ENCODE data around the gene COL5A1. TPM values are rescaled to one million over a fixed set of nuclear protein-coding genes. Genes with fewer than 3 reads are reported as not detected.

Gene COL5A1
- polyA plus RNA-seq, 1 donor (not counting 4 experiments of a cell fraction or from before 2014, with no cell fraction given): 3.1 TPM

DNA sequence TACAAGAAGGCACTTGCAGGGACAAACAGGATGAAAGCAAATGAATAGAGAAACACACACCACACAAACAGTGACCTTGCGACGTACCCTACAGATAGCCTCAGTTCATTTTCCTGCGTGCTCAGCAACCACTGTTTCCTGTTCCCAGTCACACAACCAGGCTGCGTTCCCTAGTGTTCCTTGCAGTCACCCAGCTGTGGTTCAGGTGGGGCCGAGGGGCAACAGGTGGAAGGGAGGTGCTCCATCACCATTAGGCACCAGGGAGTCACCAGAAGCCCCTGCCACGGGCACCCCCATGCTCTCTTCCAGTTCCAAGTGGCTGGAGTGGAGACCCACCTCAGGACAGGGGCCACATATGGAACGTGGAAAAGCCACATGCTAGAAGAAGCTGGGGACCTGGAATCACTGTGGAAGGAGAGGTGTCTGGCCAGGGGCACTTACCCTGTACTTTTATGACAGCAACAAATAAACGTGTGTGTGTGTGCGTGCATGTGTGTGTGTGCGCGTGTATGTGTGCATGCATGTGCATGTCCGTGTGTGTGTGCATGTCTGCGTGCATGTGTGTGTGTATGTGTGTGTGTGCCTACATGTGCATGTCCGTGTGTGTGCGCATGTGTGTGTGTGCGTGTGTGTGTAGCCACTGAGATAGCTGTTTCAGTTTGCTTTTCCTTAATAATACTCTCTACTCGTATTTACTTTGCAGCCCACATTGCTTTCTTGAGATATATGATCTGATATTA lies 220.2 kb downstream of the COL5A1 start:
- H3K36me3 ChIP-seq (ENCODE audit: control insufficient read depth in 2 of 2, extremely low read depth in 1 of 2, insufficient read depth in 2 of 2, low read length in 2 of 2): no peaks in the 10 kb centered on the region
- H3K4me1 ChIP-seq (ENCODE audit: control insufficient read depth, extremely low read depth, insufficient read depth, low read length): peaks cover 11% of the 10 kb centered on the region
- dilution Hi-C loops (cut with MboI; ENCODE audit: extremely low pct_ligation_motif_present, low sequenced_read_pairs): no loop called here
- peaks cover 3% of the 10 kb centered on the region for H3K9me3 ChIP-seq (ENCODE audit: control insufficient read depth, low read depth, low read length)
- no peaks in the 10 kb centered on the region for H3K9me1 ChIP-seq (ENCODE audit: control insufficient read depth, extremely low read depth, insufficient read depth, low read length)
- H4K20me1 ChIP-seq (ENCODE audit: control insufficient read depth, extremely low read depth, insufficient read depth, low read length): no peaks in the 10 kb centered on the region
- H3K27me3 ChIP-seq (ENCODE audit: control insufficient read depth, extremely low read depth, insufficient read depth, low read length): no peaks in the 10 kb centered on the region
- H2AFZ ChIP-seq (ENCODE audit: control insufficient read depth, low read length): no peak overlapping the region
- no peak overlapping the region for H3K9ac ChIP-seq (ENCODE audit: control insufficient read depth, extremely low read depth, insufficient read depth, low read length)
- TF ChIP-seq EZH2 (IDR thresholded peaks at IDR 0.05; ENCODE audit: low read length): no peak
- TF ChIP-seq, protein P1, sequence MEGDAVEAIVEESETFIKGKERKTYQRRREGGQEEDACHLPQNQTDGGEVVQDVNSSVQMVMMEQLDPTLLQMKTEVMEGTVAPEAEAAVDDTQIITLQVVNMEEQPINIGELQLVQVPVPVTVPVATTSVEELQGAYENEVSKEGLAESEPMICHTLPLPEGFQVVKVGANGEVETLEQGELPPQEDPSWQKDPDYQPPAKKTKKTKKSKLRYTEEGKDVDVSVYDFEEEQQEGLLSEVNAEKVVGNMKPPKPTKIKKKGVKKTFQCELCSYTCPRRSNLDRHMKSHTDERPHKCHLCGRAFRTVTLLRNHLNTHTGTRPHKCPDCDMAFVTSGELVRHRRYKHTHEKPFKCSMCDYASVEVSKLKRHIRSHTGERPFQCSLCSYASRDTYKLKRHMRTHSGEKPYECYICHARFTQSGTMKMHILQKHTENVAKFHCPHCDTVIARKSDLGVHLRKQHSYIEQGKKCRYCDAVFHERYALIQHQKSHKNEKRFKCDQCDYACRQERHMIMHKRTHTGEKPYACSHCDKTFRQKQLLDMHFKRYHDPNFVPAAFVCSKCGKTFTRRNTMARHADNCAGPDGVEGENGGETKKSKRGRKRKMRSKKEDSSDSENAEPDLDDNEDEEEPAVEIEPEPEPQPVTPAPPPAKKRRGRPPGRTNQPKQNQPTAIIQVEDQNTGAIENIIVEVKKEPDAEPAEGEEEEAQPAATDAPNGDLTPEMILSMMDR (optimal IDR thresholded peaks at IDR 0.05 in 1 of 3, IDR thresholded peaks at IDR 0.05 in 1 of 3, conservative IDR thresholded peaks at IDR 0.05 in 1 of 3; ENCODE audit: extremely low read depth in 1 of 3, insufficient read depth in 2 of 3, low read length in 3 of 3): no peak
- FAIRE-seq (no peak), DNase-seq (ENCODE audit: low read depth, low spot score) (no peak)
- no peak overlapping the region for H3K27ac ChIP-seq (ENCODE audit: control insufficient read depth, insufficient read depth, low read length)
- H3K4me3 ChIP-seq (ENCODE audit: control insufficient read depth in 2 of 3, extremely low read depth in 1 of 3, insufficient read depth in 2 of 3, low read depth in 1 of 3, low read length in 3 of 3): no peak overlapping the region
- no peak overlapping the region for H3K4me2 ChIP-seq (ENCODE audit: control insufficient read depth, extremely low read depth, insufficient read depth, low read depth, low read length)
- no peaks in the 10 kb centered on the region for H3K79me2 ChIP-seq (ENCODE audit: control insufficient read depth, insufficient read depth, low read length)

DNA sequence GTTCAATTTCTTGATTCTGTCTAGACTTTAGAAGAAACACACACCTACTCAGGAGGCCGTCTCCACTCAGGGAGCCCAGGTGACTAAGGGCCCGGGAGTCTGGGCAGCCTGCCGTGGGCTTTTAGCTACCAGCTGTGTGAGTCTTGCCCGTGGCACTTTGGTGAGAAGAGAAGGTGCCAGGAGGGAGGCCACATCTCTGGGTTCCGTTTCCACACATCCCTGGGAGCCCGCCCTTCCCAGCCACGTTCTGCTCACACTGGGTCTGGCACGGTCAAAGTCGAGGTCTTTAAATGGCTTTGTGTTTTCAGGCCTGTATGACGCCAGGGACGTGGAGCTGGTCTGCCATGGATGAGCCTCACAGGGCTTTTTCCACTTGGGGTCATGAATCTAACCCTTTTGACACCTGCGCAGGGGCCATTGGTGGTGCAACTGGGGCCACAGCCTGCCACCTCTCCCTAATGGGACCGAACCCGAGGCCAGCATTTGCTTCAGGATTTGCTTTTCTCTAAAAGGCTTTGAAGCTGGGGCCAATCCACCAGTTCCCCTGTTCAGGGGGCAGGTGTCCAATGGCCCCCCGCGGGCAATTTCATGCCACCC lies 221.8 kb downstream of the COL5A1 start:
- no peaks in the 10 kb centered on the region for H3K27me3 ChIP-seq (ENCODE audit: control insufficient read depth, extremely low read depth, insufficient read depth, low read length)
- no peaks in the 10 kb centered on the region for H3K36me3 ChIP-seq (ENCODE audit: control insufficient read depth in 2 of 2, extremely low read depth in 1 of 2, insufficient read depth in 2 of 2, low read length in 2 of 2)
- peaks cover 1% of the 10 kb centered on the region for H3K9me3 ChIP-seq (ENCODE audit: control insufficient read depth, low read depth, low read length)
- peaks cover 7% of the 10 kb centered on the region for H3K4me1 ChIP-seq (ENCODE audit: control insufficient read depth, extremely low read depth, insufficient read depth, low read length)
- H3K79me2 ChIP-seq (ENCODE audit: control insufficient read depth, insufficient read depth, low read length): no peaks in the 10 kb centered on the region
- TF ChIP-seq, protein P1 (optimal IDR thresholded peaks at IDR 0.05 in 1 of 3, IDR thresholded peaks at IDR 0.05 in 1 of 3, conservative IDR thresholded peaks at IDR 0.05 in 1 of 3; ENCODE audit: extremely low read depth in 1 of 3, insufficient read depth in 2 of 3, low read length in 3 of 3): no peak
- no peak for TF ChIP-seq EZH2 (IDR thresholded peaks at IDR 0.05; ENCODE audit: low read length)
- dilution Hi-C loops (cut with MboI; ENCODE audit: extremely low pct_ligation_motif_present, low sequenced_read_pairs): no loop called here
- DNase-seq (ENCODE audit: low read depth, low spot score): no peak
- no peak overlapping the region for H3K9ac ChIP-seq (ENCODE audit: control insufficient read depth, extremely low read depth, insufficient read depth, low read length)
- no peaks in the 10 kb centered on the region for H3K9me1 ChIP-seq (ENCODE audit: control insufficient read depth, extremely low read depth, insufficient read depth, low read length)
- H3K27ac ChIP-seq (ENCODE audit: control insufficient read depth, insufficient read depth, low read length): no peak overlapping the region
- no peak overlapping the region for H2AFZ ChIP-seq (ENCODE audit: control insufficient read depth, low read length)
- no peaks in the 10 kb centered on the region for H4K20me1 ChIP-seq (ENCODE audit: control insufficient read depth, extremely low read depth, insufficient read depth, low read length)
- no peak overlapping the region for H3K4me3 ChIP-seq (ENCODE audit: control insufficient read depth in 2 of 3, extremely low read depth in 1 of 3, insufficient read depth in 2 of 3, low read depth in 1 of 3, low read length in 3 of 3)
- no peak for FAIRE-seq
- no peak overlapping the region for H3K4me2 ChIP-seq (ENCODE audit: control insufficient read depth, extremely low read depth, insufficient read depth, low read depth, low read length)
